Fibroblast of skin of right quadriceps (primary cell): ENCODE measurements around the gene ARID3C.

Experiments used
- DNase-seq: peaks from one replicate; pipeline ENCODE4 v3.0.0-alpha.2; 2013

Gene ARID3C

GRCh38 chr9:34576597-34577399 is 52.1 kb downstream of the ARID3C start:
- DNase-seq = no peak

GRCh38 chr9:34575862-34576596 is 52.8 kb downstream of the ARID3C start:
- no peak for DNase-seq

- no peak for DNase-seq
Measured at GRCh38 chr9:34575241-34575640, 53.6 kb downstream of the ARID3C start.

- no peak for DNase-seq
Measured at GRCh38 chr9:34574571-34574970, 54.3 kb downstream of the ARID3C start.

GRCh38 chr9:34573599-34574325 is 55.1 kb downstream of the ARID3C start:
- DNase-seq = no peak

GRCh38 chr9:34572628-34573027 is 56.2 kb downstream of the ARID3C start:
- no peak for DNase-seq

GRCh38 chr9:34572092-34572491 is 56.8 kb downstream of the ARID3C start:
- DNase-seq = no peak

GRCh38 chr9:34571481-34571810 is 57.4 kb downstream of the ARID3C start:
- DNase-seq = no peak
